ENCODE measurements around the gene RPS6KA5. TPM values are rescaled to one million over a fixed set of nuclear protein-coding genes. Genes with fewer than 3 reads are reported as not detected.
"Not testable (repeated sequence)": the region's sequence is repeated elsewhere in the genome, so short reads cannot be mapped to it uniquely, and the experiment has no call there.

RPS6KA5 gene
- polyA plus RNA-seq, 1 donor = 7.4 TPM

- DNase-seq (ENCODE audit: low read depth) = no peak
Observed at GRCh38 chr14:90874599-90874998, 185.8 kb downstream of the RPS6KA5 start.

DNA sequence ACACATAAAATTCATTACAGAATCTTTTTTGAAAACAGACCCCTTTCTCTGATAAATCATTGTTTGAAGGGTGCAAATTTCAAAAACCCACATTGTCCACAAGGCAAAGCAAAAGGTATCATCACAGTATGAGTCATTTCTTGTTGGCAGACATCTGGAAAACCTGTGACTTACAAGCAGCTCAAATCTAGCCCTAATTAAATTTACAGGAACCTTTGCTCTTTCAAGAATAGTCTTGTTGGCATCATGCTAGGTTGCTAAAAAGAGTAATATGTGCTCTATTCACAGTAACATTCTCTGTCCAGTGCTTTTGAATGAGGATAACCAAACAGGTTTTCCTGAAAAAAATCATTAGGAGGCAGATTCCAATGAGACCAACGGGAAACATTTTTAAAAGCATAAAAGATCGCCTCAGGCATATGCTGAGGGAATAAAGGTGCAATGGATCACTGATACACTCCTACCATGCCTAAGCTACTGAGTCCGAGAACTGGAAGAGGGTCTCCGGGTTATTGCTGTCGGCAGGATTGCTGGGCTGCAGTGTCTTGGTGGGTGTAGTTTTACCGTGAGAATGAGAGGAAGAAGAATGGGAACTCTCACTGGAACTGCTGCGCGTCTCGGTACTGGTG, 188.7 kb downstream of the RPS6KA5 start:
- peak; percentile 24 for DNase-seq (ENCODE audit: low read depth)

DNA sequence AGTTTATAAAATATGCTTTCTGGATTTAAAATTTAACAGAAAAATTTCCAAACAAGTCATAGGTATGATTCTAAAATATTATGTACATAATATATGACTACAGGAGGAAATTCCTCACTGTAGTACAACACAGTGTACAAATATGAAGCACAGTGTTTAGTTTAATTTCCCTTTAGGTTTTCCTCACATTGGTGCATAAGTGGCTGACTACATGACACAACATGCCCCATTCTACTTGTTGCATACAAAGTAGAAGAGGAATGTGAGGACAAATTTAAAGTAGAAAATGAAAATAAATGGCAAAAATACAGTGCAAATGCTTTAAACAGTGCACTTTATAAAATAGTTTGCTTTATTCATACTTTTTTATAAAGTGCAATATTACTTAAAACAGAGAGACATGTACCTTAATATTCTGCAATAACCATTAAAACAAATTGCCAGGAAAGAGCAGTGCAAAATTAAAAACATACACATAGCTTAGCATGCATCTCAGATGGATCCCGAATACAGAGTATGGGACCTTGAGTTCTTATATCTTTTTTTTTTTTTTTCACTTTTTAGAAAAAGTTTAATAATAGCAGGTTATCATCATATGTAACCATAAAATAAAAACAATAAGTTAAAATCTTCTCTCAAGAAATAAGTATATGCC, 189.4 kb downstream of the RPS6KA5 start:
- DNase-seq (ENCODE audit: low read depth) = no peak

DNA sequence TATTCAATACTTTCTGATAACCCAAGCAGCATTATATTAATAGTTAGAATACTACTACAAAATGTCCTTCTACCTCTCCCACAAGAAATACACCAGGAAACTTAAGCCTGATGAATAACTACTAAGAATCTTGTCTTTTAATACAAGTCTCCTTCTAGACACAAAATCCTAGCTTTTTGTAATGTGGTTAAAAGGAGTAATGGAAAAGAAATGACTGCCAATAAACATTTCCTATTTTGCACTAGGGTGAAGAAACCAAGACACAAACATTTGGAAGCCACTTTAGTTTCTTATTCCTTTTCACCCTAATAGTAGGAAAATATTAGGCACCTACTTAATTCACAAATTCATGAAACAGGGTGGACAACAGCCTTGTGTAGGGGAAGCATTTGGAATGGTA, 192.9 kb downstream of the RPS6KA5 start:
- DNase-seq (ENCODE audit: low read depth) = peak; percentile 28

DNA sequence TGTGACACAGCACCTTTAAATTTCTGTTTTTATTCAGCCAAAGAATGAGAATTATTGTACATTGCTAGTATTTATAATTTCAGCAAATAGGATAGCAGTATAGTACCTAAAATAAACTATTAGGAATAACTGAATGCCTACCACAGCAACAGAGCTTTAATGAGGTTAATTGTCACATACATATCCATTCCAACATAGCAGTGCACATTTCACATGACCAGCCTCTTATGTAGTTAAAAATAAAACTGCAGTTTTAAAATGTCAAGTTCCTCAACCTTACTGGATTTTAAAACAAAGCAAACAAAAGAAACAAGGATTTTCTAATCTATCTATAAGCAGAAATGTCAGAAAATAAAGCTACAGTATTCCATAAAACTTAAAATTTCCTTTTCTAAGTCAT, 193.6 kb downstream of the RPS6KA5 start:
- DNase-seq (ENCODE audit: low read depth) = no peak

GRCh38 chr14:90864741-90865140, 195.7 kb downstream of the RPS6KA5 start:
- DNase-seq (ENCODE audit: low read depth) = no peak

DNA sequence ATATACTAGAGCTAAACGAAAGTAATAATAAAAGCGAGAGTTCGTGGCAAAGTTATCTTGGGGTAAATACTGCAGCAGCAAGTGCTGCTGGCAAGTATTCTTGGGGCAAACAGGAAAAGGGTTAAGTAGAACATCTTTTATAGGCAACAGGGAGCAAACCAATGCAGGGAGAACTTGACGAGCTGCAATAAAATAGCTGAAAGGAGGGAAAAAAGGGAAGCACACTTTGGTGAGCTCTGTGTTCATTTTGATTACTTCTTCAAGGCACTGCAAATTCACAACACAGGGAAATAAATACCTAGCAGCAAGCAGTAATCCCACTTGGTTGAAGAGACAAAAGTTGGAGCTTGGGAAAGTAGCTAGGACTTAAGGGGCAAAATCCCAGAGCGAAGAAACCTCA, 201.9 kb downstream of the RPS6KA5 start:
- DNase-seq (ENCODE audit: low read depth) = no peak

- no peak for DNase-seq (ENCODE audit: low read depth)
Observed at GRCh38 chr14:90857866-90858265, 202.6 kb downstream of the RPS6KA5 start.

- DNase-seq (ENCODE audit: low read depth) = not testable (repeated sequence)
Observed at GRCh38 chr14:90856115-90856514, 204.3 kb downstream of the RPS6KA5 start.

DNA sequence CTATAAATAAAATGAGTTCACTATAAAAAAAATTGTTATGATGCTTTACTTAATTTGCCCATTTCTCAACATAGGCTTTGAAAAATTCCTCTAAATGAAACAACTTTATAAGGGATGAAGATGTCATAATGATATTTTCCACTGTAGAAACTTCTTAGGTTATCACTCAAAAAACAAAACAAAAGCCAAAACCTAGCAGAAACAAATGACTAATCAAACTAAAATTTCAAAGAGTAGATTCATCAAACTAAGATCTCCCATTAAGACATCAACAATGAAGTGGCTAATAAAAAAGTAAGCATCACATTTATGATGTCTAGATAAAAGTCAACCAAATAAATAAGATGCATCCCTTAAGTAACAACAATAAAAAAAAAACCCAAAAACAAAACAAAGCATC, 207.3 kb downstream of the RPS6KA5 start:
- no peak for DNase-seq (ENCODE audit: low read depth)

DNA sequence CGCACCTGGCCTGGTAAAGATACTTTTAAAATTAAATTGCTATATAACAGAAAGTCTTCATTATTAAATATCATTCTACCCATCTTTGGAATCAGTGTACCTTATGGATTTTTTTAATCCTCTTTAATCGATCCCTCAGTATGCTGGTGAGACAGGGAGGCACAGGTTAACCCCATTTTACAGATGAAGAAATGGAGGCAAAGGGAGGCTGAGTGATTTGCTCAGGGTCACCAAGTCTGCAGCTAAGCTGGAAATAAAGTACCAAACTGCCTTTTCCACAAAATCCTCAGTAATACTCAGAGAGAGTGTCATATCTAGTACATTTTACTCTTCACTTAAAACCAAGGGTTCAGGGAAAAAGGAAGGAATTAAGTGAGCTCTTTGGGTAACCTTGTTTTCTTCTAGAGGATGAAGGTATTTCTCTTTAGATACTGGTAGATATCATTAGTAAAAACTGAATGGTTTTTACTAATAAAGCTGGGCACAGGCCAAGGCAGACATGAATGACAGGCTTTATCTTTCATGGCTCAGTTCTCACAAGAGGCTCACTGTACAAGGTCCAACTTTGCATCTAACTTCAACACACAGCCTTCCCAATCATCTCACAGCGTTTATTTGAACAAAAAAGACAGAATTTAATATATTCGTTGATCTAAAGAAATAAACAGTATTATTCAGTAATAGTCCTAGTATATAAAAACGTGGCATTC, 209.0 kb downstream of the RPS6KA5 start:
- no peak for DNase-seq (ENCODE audit: low read depth)

GRCh38 chr14:90850487-90850886, 210.0 kb downstream of the RPS6KA5 start:
- DNase-seq (ENCODE audit: low read depth) = no peak

- DNase-seq (ENCODE audit: low read depth) = no peak
Observed at GRCh38 chr14:90849787-90850444, 210.5 kb downstream of the RPS6KA5 start.

DNA sequence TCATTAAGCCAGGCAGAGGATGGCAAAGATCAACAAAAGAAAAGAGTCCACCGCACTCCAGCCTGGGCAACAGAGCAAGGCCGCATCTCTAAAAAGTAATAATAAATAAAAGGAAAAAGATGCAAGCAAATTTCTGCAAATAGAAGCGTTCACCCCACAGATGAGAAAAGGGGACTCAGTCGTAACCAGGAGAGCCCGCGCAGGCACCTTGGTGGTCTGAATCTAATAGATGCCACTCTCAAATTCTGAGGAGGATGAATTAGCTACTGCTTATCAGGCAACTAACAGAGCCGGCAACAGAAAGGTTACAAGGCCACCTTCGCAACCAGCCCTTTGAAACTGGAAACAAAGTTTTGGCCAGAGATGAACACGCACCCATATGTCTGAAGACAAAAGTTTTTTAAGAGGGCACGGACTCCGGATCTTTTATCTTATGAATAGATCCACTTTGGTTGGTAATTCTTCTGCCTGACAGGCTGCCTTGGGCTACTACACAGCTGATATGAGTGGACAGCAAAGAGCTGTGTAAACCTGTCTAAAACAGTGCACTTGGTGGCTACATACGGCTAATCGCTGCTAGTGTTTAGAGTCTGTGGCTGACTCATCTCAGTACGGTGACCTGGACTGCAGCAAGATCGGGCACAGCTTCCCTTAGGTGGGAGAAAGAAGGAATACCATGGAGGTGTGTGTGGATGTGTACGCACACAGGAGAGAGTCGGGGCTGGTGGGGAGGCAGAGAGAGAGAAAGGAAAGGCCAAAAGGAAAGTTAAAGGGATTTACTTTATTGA, 211.3 kb downstream of the RPS6KA5 start:
- DNase-seq (ENCODE audit: low read depth) = no peak

DNA sequence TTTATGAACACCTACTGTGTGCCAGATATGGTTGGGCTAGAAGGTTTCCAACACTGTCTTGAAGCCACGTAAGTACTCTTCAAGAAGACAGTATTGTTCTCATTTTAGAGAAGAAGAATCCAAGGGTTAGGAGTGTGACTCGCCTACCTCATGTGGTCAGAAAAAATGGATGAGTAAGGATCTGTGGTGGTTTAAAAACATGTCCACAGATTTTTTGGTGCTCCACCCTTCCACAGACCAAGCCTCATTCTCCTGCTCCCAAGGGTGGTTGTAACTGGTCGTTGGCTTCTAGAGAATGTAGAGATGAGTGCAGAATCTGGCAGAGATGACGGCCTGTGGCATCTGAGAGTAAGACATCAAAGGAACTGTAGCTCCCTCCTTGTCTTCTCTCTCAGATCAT, 213.9 kb downstream of the RPS6KA5 start:
- no peak for DNase-seq (ENCODE audit: low read depth)

DNA sequence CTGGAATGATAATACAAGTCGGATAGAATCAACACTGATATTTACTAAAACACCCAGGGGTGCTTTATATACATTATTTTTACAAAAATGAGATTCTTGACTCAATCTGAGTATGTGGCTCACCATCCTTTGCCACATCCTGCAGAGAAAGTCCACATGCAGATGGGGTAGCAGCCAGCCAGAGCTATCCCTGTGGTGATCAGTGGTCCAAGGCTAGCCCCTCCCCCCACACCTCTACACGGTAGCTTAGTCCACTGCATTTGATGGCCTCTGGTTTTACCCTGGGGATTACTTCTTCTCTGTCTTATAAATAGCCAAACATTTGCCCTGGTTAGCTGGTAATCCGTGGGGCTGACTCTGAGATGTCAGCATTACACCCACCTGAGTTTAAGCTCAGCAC, 216.1 kb downstream of the RPS6KA5 start:
- DNase-seq (ENCODE audit: low read depth) = no peak

DNA sequence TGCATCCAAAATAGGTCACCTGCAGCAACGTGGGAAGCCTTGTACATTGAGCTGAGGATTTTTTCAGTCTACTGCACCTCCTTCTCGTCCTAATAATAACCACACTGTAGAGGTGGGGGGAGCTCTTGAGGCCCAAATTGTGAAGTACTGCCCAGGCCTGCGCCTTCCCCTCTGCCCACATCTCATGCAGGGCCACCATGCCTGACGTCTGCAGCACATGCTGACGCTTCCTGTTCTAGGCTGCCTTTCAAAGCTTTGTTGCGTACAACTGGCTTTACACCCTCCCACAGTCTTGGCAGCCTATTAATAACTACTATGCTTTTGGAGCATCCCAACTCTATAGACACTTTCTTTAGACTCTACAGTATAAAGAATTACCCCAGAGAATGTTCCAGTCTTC, 217.7 kb downstream of the RPS6KA5 start:
- DNase-seq (ENCODE audit: low read depth) = no peak

DNA sequence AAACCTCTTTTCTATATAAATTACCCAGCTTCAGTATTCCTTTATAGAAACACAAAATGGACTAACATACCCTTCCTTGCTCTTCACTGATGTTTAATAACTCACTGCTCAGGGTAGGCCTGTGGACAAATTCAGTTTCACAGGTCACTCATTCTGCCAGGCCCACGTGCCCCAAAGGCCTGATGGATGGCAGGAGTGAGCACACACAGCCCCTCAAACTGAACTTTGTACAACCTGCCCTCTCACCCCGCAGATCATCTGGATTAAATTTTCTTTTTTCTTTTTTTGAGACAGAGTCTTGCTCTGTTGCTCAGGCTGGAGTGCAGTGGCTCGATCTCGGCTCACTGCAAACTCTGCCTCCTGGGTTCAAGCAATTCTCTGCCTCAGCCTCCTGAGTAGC, 219.8 kb downstream of the RPS6KA5 start:
- not testable (repeated sequence) for DNase-seq (ENCODE audit: low read depth)

- no peak for DNase-seq (ENCODE audit: low read depth)
Observed at GRCh38 chr14:90839889-90840266, 220.6 kb downstream of the RPS6KA5 start.

DNA sequence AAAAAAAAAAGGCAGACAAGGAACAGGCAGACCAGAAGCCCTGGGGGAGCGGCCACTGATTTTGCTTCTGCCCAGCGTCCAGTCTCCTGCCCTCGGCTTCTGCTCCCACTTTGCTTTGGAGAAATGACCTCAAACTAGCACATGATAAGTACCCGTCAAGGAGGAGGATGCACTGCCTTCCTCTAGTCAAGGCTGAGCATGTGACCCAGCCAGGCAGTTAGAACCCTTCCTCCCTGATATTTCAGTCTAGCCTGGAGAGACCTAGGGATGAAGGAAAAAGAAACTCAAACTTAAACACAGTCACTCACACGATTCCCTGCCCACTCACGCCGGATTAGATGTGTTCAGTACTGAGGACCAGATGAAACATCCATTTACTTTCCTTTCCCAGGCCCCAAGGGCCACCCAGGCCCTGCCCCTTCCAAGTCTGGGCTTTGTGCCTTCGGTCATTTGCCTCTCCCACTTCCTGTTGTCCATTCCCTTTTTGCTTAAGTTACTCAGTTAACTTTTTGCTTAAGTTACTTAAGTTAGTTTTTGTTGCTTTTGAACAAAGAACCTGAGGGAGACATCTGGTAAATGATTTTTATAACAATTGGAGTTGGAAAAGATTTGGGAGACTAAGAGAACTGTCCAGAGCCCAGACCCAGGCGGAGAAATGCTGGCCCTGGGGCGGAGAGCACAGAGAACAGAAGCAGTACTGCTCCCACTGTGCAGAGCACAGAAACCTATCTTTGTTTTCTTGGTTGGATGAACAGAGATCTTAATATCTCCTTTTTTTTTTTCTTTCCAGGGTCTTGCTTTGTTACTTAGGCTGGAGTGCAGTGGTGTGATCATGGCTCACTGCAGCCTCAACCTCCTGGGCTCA, 221.2 kb downstream of the RPS6KA5 start:
- DNase-seq (ENCODE audit: low read depth) = peak; percentile 81

GRCh38 chr14:90838531-90838930, 221.9 kb downstream of the RPS6KA5 start:
- DNase-seq (ENCODE audit: low read depth) = not testable (repeated sequence)

Data from forelimb muscle (tissue), 1 donor.